ENCODE measurements around the gene TNNI3. TPM values are rescaled to one million over a fixed set of nuclear protein-coding genes. Genes with fewer than 3 reads are reported as not detected.

Gene TNNI3
- total RNA-seq, 2 donors from 2014 or later: 9.8 to 14.2 TPM

DNA sequence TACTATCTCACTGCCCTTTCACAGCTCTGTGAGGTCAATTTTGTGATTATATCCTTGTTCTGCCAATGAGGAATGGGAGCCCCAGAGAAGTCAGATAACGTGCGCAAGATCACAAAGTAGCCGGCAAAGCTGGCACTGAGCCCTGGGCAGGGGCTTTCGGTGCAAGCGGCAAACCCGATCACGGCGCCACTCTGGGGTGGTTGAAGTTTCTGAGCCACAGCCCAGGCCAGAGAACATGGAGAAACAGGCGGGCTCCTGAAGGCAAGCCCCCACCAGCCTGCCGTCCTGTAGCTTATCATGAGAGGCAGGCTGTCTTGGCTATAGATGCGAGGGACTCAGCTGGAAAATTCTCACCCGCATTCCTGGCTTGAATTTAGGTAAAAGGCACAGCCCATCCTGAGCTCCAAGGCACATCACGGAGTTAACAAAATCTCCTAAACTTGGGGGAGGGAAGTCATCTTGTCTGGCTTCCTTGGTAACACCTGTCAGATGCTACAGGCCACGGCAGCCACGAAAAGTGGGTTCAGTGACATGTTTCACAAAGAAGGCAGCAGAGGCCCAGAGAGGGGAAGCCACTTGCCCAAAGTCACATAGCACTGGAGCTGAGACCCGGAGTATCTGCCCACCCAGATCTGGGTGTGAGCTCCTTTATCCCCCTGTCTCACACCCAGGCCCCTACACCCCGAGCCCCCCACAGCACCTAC is 21.0 kb downstream of the TNNI3 start:
- Histone ChIP-seq H3K9ac (ENCODE audit: extremely low read depth, low read length, poor library complexity, severe bottlenecking) (no peak overlapping the region), H3K9me3 (ENCODE audit: control insufficient read depth, low read length) (no peaks in the 10 kb centered on the region), H3K4me1 (ENCODE audit: control insufficient read depth, insufficient read depth, low read length) (no peaks in the 10 kb centered on the region), H3K36me3 (ENCODE audit: control insufficient read depth, insufficient read depth, low read length) (no peaks in the 10 kb centered on the region), H3K27ac (ENCODE audit: low read depth, low read length) (no peak overlapping the region), H3K27me3 (ENCODE audit: control insufficient read depth, insufficient read depth, low read length, poor library complexity, severe bottlenecking) (no peaks in the 10 kb centered on the region), H3K4me3 (ENCODE audit: low read length) (no peak overlapping the region)
- Mint-ChIP-seq H3K27me3 (ENCODE audit: insufficient read depth) (peaks cover 12% of the 10 kb centered on the region), H3K36me3 (ENCODE audit: low read depth) (no peaks in the 10 kb centered on the region), H3K4me3 (no peak overlapping the region), H3K9me3 (no peaks in the 10 kb centered on the region), H3K4me1 (peaks cover 5% of the 10 kb centered on the region), H3K27ac (no peak overlapping the region)
- 92 to 95% methylated on average over 15 to 17 of the region's 17 CpGs for WGBS, 2 experiments (ENCODE audit: insufficient coverage in 1 of 2, insufficient read length in 1 of 2)
- DNase-seq: no peak
- TF ChIP-seq, protein P1, sequence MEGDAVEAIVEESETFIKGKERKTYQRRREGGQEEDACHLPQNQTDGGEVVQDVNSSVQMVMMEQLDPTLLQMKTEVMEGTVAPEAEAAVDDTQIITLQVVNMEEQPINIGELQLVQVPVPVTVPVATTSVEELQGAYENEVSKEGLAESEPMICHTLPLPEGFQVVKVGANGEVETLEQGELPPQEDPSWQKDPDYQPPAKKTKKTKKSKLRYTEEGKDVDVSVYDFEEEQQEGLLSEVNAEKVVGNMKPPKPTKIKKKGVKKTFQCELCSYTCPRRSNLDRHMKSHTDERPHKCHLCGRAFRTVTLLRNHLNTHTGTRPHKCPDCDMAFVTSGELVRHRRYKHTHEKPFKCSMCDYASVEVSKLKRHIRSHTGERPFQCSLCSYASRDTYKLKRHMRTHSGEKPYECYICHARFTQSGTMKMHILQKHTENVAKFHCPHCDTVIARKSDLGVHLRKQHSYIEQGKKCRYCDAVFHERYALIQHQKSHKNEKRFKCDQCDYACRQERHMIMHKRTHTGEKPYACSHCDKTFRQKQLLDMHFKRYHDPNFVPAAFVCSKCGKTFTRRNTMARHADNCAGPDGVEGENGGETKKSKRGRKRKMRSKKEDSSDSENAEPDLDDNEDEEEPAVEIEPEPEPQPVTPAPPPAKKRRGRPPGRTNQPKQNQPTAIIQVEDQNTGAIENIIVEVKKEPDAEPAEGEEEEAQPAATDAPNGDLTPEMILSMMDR (conservative IDR thresholded peaks at IDR 0.05): no peak

DNA sequence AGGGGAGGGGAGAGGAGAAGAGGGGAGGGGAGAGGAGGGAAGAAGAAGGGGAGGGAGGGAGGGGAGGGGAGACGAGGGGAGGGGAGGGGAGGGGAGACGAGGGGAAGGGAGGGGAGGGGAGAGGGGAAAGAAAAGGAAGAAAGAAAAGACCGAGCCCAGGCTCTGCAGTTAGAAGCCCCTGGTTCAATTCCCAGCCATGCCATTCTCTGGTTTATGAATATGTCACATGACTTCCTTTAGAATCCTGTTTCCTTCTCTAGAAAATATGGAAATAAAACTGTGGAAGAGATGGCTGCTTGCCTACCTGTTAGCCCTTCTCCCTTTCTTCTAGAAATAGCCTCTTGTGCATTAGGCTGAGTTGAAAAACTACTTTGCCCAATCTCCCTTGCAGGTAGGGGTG is 22.8 kb downstream of the TNNI3 start:
- Mint-ChIP-seq H3K27ac (no peak overlapping the region), H3K4me3 (no peak overlapping the region), H3K9me3 (no peaks in the 10 kb centered on the region), H3K4me1 (no peaks in the 10 kb centered on the region), H3K36me3 (ENCODE audit: low read depth) (no peaks in the 10 kb centered on the region), H3K27me3 (ENCODE audit: insufficient read depth) (peaks cover 3% of the 10 kb centered on the region)
- Histone ChIP-seq H3K27me3 (ENCODE audit: control insufficient read depth, insufficient read depth, low read length, poor library complexity, severe bottlenecking) (no peaks in the 10 kb centered on the region), H3K9me3 (ENCODE audit: control insufficient read depth, low read length) (no peaks in the 10 kb centered on the region), H3K9ac (ENCODE audit: extremely low read depth, low read length, poor library complexity, severe bottlenecking) (no peak overlapping the region), H3K27ac (ENCODE audit: low read depth, low read length) (no peak overlapping the region), H3K4me3 (ENCODE audit: low read length) (no peak overlapping the region), H3K36me3 (ENCODE audit: control insufficient read depth, insufficient read depth, low read length) (no peaks in the 10 kb centered on the region), H3K4me1 (ENCODE audit: control insufficient read depth, insufficient read depth, low read length) (no peaks in the 10 kb centered on the region)
- DNase-seq: no peak
- 86% methylated on average over 1 of the region's 3 CpGs; no CpG with 5 or more reads in 1 of the 2 experiments for WGBS, 2 experiments (ENCODE audit: insufficient coverage in 1 of 2, insufficient read length in 1 of 2)
- TF ChIP-seq, protein P1 (conservative IDR thresholded peaks at IDR 0.05): no peak

DNA sequence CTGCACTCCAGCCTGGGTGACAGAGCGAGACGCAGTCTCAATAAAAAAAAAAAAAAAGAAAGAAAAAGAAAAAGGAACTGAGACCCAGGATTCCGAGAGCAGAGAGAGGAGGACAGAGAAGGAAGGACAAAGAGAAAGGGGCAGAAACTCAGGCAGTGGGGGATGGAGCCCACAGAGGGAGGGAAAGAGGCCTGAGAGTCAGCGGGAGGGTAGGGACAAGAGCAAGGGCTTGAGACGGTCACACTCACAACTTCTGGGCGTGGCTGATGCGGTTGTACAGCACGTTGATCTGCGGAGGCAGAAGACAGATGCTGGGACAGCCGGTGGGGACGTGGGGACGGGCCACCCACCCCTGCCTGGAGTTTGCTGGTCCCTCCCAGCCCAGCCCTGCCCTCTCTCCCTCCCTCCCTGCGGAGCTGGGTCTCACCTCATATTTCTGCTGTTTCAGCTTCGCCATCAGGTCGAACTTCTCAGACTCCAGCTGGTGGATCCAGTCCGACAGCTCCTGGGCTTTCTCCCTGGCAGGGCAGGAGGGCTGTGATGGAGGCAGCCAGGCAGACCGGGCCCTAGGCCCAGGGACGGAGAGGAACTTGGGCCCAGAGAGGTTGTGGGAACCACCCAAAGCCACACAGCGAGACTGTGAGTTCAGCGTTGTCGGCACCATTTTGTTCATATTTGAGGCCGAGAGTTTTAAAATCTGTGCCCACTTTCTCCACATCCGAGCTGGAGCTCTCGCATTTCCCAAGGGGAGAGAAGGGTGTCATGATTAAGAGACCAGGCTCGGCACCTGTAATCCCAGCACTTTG is 23.7 kb downstream of the TNNI3 start:
- no peaks in the 10 kb centered on the region for H3K36me3 Mint-ChIP-seq (ENCODE audit: low read depth)
- Histone ChIP-seq H3K4me1 (ENCODE audit: control insufficient read depth, insufficient read depth, low read length) (no peaks in the 10 kb centered on the region), H3K36me3 (ENCODE audit: control insufficient read depth, insufficient read depth, low read length) (no peaks in the 10 kb centered on the region), H3K27ac (ENCODE audit: low read depth, low read length) (peak overlapping the region; percentile 55), H3K4me3 (ENCODE audit: low read length) (no peak overlapping the region), H3K9ac (ENCODE audit: extremely low read depth, low read length, poor library complexity, severe bottlenecking) (no peak overlapping the region), H3K9me3 (ENCODE audit: control insufficient read depth, low read length) (no peaks in the 10 kb centered on the region), H3K27me3 (ENCODE audit: control insufficient read depth, insufficient read depth, low read length, poor library complexity, severe bottlenecking) (no peaks in the 10 kb centered on the region)
- TF ChIP-seq, protein P1 (conservative IDR thresholded peaks at IDR 0.05): no peak
- no peak for DNase-seq
- 93 to 97% methylated on average over 16 to 25 of the region's 25 CpGs for WGBS, 2 experiments (ENCODE audit: insufficient coverage in 1 of 2, insufficient read length in 1 of 2)
- H3K27me3 Mint-ChIP-seq (ENCODE audit: insufficient read depth): peaks cover 2% of the 10 kb centered on the region
- no peaks in the 10 kb centered on the region for H3K9me3 Mint-ChIP-seq
- no peak overlapping the region for H3K4me3 Mint-ChIP-seq
- no peaks in the 10 kb centered on the region for H3K4me1 Mint-ChIP-seq
- H3K27ac Mint-ChIP-seq: no peak overlapping the region

Data from endodermal cell (in vitro differentiated cells).